Kidney epithelial cell (primary cell): ENCODE results near the gene MTFP1. TPM values are rescaled to one million over a fixed set of nuclear protein-coding genes. Genes with fewer than 3 reads are reported as not detected.

Experiments used
- DNase-seq: peaks from one replicate; pipeline ENCODE4 v3.0.0-alpha.2; 2010; ENCODE audit warnings: low read depth
- H3K27me3 ChIP-seq: 2 replicates; pipeline ENCODE4 v1.6.0; 2011; ENCODE audit warnings: low read length; ENCODE audit not compliant: control insufficient read depth, insufficient read depth
- H3K36me3 ChIP-seq: 2 replicates; pipeline ENCODE4 v1.5.1; 2011; ENCODE audit warnings: low read length; ENCODE audit not compliant: control insufficient read depth, insufficient read depth
- H3K4me3 ChIP-seq: 2 replicates; pipeline ENCODE4 v1.5.1; 2011; ENCODE audit warnings: low read depth, mild to moderate bottlenecking, control low read depth, low read length
- total RNA-seq: library from RNA; depleted of rRNA; stranded (reverse); fragments of >200 nt; gene quantifications from 2 replicates; pipeline ENCODE4 v1.2.3, GENCODE V29; 2015
- TF ChIP-seq, protein P1 (sequence below): IDR thresholded peaks from 2 replicates; pipeline ENCODE4 v1.5.1; 2011; ENCODE audit warnings: mild to moderate bottlenecking, moderate library complexity, low read length, control low read depth, inconsistent platforms; ENCODE audit not compliant: insufficient read depth, poor library complexity, severe bottlenecking

MTFP1 gene
- total RNA-seq, 1 donor from 2014 or later, result 43.4 TPM

- peak; percentile 96 for DNase-seq
- TF ChIP-seq, protein P1, sequence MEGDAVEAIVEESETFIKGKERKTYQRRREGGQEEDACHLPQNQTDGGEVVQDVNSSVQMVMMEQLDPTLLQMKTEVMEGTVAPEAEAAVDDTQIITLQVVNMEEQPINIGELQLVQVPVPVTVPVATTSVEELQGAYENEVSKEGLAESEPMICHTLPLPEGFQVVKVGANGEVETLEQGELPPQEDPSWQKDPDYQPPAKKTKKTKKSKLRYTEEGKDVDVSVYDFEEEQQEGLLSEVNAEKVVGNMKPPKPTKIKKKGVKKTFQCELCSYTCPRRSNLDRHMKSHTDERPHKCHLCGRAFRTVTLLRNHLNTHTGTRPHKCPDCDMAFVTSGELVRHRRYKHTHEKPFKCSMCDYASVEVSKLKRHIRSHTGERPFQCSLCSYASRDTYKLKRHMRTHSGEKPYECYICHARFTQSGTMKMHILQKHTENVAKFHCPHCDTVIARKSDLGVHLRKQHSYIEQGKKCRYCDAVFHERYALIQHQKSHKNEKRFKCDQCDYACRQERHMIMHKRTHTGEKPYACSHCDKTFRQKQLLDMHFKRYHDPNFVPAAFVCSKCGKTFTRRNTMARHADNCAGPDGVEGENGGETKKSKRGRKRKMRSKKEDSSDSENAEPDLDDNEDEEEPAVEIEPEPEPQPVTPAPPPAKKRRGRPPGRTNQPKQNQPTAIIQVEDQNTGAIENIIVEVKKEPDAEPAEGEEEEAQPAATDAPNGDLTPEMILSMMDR, result no peak
- Histone ChIP-seq H3K27me3 (no peaks in the 10 kb centered on the region), H3K4me3 (peak overlapping the region; percentile 43), H3K36me3 (peaks cover 2% of the 10 kb centered on the region)
Measured at GRCh38 chr22:30423959-30424533, 1.5 kb upstream of the MTFP1 start.

DNA sequence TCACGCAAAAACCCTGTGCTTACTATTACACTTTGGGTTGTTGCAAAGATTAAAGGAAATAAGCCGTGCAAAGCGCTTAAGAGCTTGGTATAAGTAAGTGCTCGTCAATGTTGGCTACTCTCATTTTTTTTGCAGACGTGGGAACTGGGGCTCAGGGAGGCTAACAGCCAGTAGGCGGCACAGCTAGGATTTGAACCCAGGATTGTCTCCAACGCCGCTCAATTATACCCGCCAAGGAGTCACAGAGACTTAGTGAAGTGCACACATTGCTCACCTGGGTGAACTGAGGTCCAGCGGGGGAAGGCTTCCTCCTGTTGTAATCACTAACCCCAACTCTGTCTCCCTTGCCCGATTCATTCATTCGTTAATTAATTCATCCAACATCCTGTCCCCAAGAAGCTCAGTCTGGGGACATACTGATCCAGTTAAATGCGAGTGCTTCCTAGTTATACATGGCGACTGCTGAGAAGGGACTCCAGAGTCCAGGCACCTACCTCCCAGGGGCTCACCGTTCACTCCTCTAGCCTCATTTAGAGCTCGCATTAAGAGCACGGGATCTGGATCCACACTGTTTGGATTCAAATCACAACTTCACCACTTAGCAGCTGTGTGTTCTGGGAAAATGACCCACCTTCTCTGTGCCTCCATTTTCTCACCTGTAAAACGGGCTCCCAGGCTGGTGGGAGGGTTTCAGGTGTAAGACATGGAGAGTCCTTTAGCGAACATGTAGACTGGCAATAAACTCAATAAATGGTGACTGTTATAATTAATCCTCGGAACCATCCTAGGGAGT is 838 bp upstream of the MTFP1 start:
- TF ChIP-seq, protein P1, result peak; percentile 14
- no peaks in the 10 kb centered on the region for H3K27me3 ChIP-seq
- H3K36me3 ChIP-seq, result peaks cover 2% of the 10 kb centered on the region
- no peak for DNase-seq
- H3K4me3 ChIP-seq, result peak overlapping the region; percentile 41

DNA sequence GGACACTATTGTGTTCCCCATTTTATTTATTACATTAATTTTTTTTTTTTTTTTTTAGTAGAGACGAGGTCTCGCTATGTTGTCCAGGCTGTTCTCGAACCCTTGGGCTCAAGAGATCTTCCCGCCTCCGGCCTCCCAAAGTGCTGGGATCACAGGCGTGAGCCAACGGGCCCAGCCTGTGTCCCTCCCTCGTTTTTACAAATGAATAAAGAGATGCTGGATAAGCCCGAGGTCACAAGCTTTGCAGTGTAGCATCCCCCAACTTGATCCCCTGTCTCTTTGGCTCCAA is 297 bp upstream of the MTFP1 start:
- peak overlapping the region; percentile 60 for H3K4me3 ChIP-seq
- H3K36me3 ChIP-seq, result peaks cover 2% of the 10 kb centered on the region
- TF ChIP-seq, protein P1, result no peak
- no peak for DNase-seq
- H3K27me3 ChIP-seq, result no peaks in the 10 kb centered on the region

- no peaks in the 10 kb centered on the region for H3K27me3 ChIP-seq
- peak overlapping the region; percentile 60 for H3K4me3 ChIP-seq
- DNase-seq, result peak; percentile 53
- TF ChIP-seq, protein P1, result peak; percentile 81
- H3K36me3 ChIP-seq, result peaks cover 2% of the 10 kb centered on the region
Measured at GRCh38 chr22:30426388-30427353, 1.1 kb downstream of the MTFP1 start.

- DNase-seq, result no peak
- TF ChIP-seq, protein P1, result no peak
- Histone ChIP-seq H3K4me3 (no peak overlapping the region), H3K27me3 (no peaks in the 10 kb centered on the region), H3K36me3 (no peaks in the 10 kb centered on the region)
Measured at GRCh38 chr22:30427871-30428270, 2.3 kb downstream of the MTFP1 start.
